H1 (cell line): ENCODE measurements around the gene IQSEC3. TPM values are rescaled to one million over a fixed set of nuclear protein-coding genes. Genes with fewer than 3 reads are reported as not detected.

Experiments
- CTCF ChIA-PET: fragments of 300-600 bp; sonication (Branson Sonifier 250); formaldehyde crosslinking; loops from one replicate; lab custom pipeline; 2021; ENCODE audit not compliant: partially characterized antibody; lab: Charles Lee
- POLR2A ChIA-PET: fragments of 300-600 bp; sonication (Branson Sonifier 250); formaldehyde crosslinking; loops from one replicate; lab custom pipeline; 2021; ENCODE audit warnings: inconsistent platforms; ENCODE audit not compliant: partially characterized antibody; lab: Charles Lee
- DNase-seq, 2 experiments: peaks; one replicate each; pipeline versions ENCODE4 v3.0.0 to v3.0.0-alpha.2; 2010 to 2022; ENCODE audit warnings: low spot score in 2 of 2, low read depth in 1 of 2, mixed read lengths in 1 of 2
- FAIRE-seq: peaks from 2 replicates; lab custom pipeline; 2011; peaks lifted over from hg19 to GRCh38; lab: Jason Lieb, UNC
- H2AFZ ChIP-seq: 2 replicates; pipeline ENCODE4 v1.8.1; 2012; ENCODE audit warnings: low read length, inconsistent platforms
- H2AK5ac ChIP-seq: 2 replicates; pipeline ENCODE4 v1.6.1; 2013; ENCODE audit warnings: low read depth, low read length
- H2BK120ac ChIP-seq: replicated peaks from 2 replicates; pipeline ENCODE3; 2013; ENCODE audit warnings: low read depth, low read length, inconsistent platforms
- H2BK12ac ChIP-seq: 2 replicates; pipeline ENCODE4 v1.6.1; 2013; ENCODE audit warnings: low read depth, low read length
- H2BK15ac ChIP-seq: 2 replicates; pipeline ENCODE4 v1.6.1; 2013; ENCODE audit warnings: low read length
- H2BK20ac ChIP-seq: 2 replicates; pipeline ENCODE4 v1.6.1; 2013; ENCODE audit warnings: low read length
- H2BK5ac ChIP-seq: 2 replicates; pipeline ENCODE4 v1.6.1; 2013; ENCODE audit warnings: low read depth, low read length
- H3K14ac ChIP-seq: 2 replicates; pipeline ENCODE4 v1.6.1; 2013; ENCODE audit warnings: inconsistent platforms; ENCODE audit not compliant: insufficient read length
- H3K18ac ChIP-seq: 2 replicates; pipeline ENCODE4 v1.6.1; 2013; ENCODE audit warnings: low read length; ENCODE audit errors: extremely low read depth
- H3K23ac ChIP-seq: 2 replicates; pipeline ENCODE4 v1.6.1; 2013; ENCODE audit warnings: inconsistent platforms; ENCODE audit not compliant: insufficient read length
- H3K23me2 ChIP-seq: 2 replicates; pipeline ENCODE4 v1.6.1; 2013; ENCODE audit warnings: low read depth, low read length
- H3K27ac ChIP-seq: 2 replicates; pipeline ENCODE4 v1.6.1; 2011; ENCODE audit warnings: low read depth, low read length, inconsistent platforms
- H3K27me3 ChIP-seq, 4 experiments: replicated peaks in 1 of 4; 1 replicate in 1 of 4; 2 replicates in 3 of 4; pipeline versions ENCODE4 v1.6.1 to v1.8.1; 2011 to 2013; ENCODE audit warnings: low read length in 3 of 4, mild to moderate bottlenecking in 3 of 4, inconsistent platforms in 2 of 4, mixed read lengths in 2 of 4, moderate library complexity in 1 of 4; ENCODE audit not compliant: control insufficient read depth in 3 of 4, insufficient read depth in 3 of 4; ENCODE audit errors: extremely low read depth in 1 of 4
- H3K36me3 ChIP-seq, 4 experiments: 2 replicates each; pipeline versions ENCODE4 v1.6.1 to v1.8.1; 2011 to 2013; ENCODE audit warnings: mild to moderate bottlenecking in 4 of 4, low read length in 3 of 4, moderate library complexity in 2 of 4, control low read depth in 1 of 4, inconsistent platforms in 1 of 4; ENCODE audit not compliant: insufficient read depth in 4 of 4, control insufficient read depth in 2 of 4
- H3K4ac ChIP-seq: replicated peaks from 2 replicates; pipeline ENCODE3; 2013; ENCODE audit warnings: low read length, low read depth, mixed read lengths, inconsistent platforms; ENCODE audit not compliant: insufficient read length
- H3K4me1 ChIP-seq, 4 experiments: replicated peaks in 1 of 4; 1 replicate in 1 of 4; 2 replicates in 3 of 4; pipeline versions ENCODE4 v1.6.1 to v1.8.1; 2011 to 2013; ENCODE audit warnings: low read length in 3 of 4, inconsistent platforms in 2 of 4, mixed read lengths in 1 of 4; ENCODE audit not compliant: insufficient read depth in 4 of 4, control insufficient read depth in 3 of 4
- H3K4me2 ChIP-seq, 2 experiments: 2 replicates each; pipeline versions ENCODE4 v1.6.1 to v1.8.1; 2011 to 2013; ENCODE audit warnings: low read depth in 2 of 2, low read length in 2 of 2, control low read depth in 1 of 2, inconsistent platforms in 1 of 2, mild to moderate bottlenecking in 1 of 2; ENCODE audit not compliant: insufficient read depth in 1 of 2
- H3K4me3 ChIP-seq, 4 experiments: fragments of 200-600, 300-600 bp in 1 of 4; sonication (generic), shearing (Covaris generic), sonication (Bioruptor Twin) in 1 of 4; 2 replicates each; pipeline versions ENCODE4 v1.5.1 to v1.8.1; 2011 to 2016; ENCODE audit warnings: low read length in 4 of 4, low read depth in 3 of 4, control low read depth in 2 of 4, inconsistent platforms in 2 of 4, mild to moderate bottlenecking in 2 of 4, mixed read lengths in 1 of 4, moderate library complexity in 1 of 4; ENCODE audit not compliant: insufficient read depth in 2 of 4; ENCODE audit errors: extremely low read depth in 1 of 4
- H3K56ac ChIP-seq: replicated peaks from 2 replicates; pipeline ENCODE3; 2013; ENCODE audit warnings: low read depth, mild to moderate bottlenecking, mixed read lengths, low read length, inconsistent platforms; ENCODE audit not compliant: insufficient read length
- H3K79me1 ChIP-seq: 2 replicates; pipeline ENCODE4 v1.6.1; 2013; ENCODE audit warnings: low read depth, low read length, control low read depth
- H3K79me2 ChIP-seq, 2 experiments: 2 replicates each; pipeline versions ENCODE4 v1.6.1 to v1.8.1; 2012 to 2013; ENCODE audit warnings: low read length in 2 of 2, mild to moderate bottlenecking in 2 of 2, inconsistent platforms in 1 of 2; ENCODE audit not compliant: insufficient read depth in 2 of 2, control insufficient read depth in 1 of 2
- H3K9ac ChIP-seq, 4 experiments: replicated peaks in 1 of 4; 1 replicate in 1 of 4; 2 replicates in 3 of 4; pipeline versions ENCODE4 v1.6.1 to v1.8.1; 2011 to 2013; ENCODE audit warnings: low read depth in 3 of 4, low read length in 3 of 4, control low read depth in 2 of 4, mild to moderate bottlenecking in 2 of 4, moderate library complexity in 2 of 4, inconsistent platforms in 1 of 4; ENCODE audit errors: extremely low read depth in 1 of 4
- H3K9me3 ChIP-seq, 2 experiments: 2 replicates each; pipeline versions ENCODE4 v1.6.1 to v1.8.1; 2012 to 2013; ENCODE audit warnings: mild to moderate bottlenecking in 2 of 2, moderate library complexity in 2 of 2, control low read depth in 1 of 2, inconsistent platforms in 1 of 2, low read depth in 1 of 2, low read length in 1 of 2, mixed read lengths in 1 of 2; ENCODE audit not compliant: insufficient read depth in 2 of 2
- H4K20me1 ChIP-seq, 2 experiments: replicated peaks in 1 of 2; 2 replicates each; pipeline versions ENCODE3 to v1.8.1; 2011 to 2013; ENCODE audit warnings: inconsistent platforms in 2 of 2, low read length in 2 of 2, mild to moderate bottlenecking in 1 of 2; ENCODE audit not compliant: insufficient read depth in 2 of 2, control insufficient read depth in 1 of 2
- H4K5ac ChIP-seq: 2 replicates; pipeline ENCODE4 v1.6.1; 2013; ENCODE audit warnings: low read length, low read depth, mixed read lengths, inconsistent platforms; ENCODE audit not compliant: insufficient read length
- H4K8ac ChIP-seq: 2 replicates; pipeline ENCODE4 v1.8.0; 2013; ENCODE audit warnings: mild to moderate bottlenecking, moderate library complexity, low read length, inconsistent platforms; ENCODE audit not compliant: insufficient read depth; ENCODE audit errors: extremely low read depth
- H4K91ac ChIP-seq: replicated peaks from 2 replicates; pipeline ENCODE3; 2013; ENCODE audit warnings: low read length, mixed read lengths, inconsistent platforms; ENCODE audit not compliant: insufficient read length
- CHD1 ChIP-seq: IDR thresholded peaks from 2 replicates; pipeline ENCODE4 v1.6.1; 2012; ENCODE audit warnings: low read depth, low read length, improper control_type of control experiment
- EGR1 ChIP-seq: IDR thresholded peaks from 2 replicates; pipeline ENCODE4 v1.6.1; 2011; ENCODE audit warnings: low read depth, low read length, borderline replicate concordance
- HDAC2 ChIP-seq, 2 experiments: fragments of 300-600 bp in 1 of 2; sonication (generic) in 1 of 2; IDR thresholded peaks; 2 replicates each; pipeline ENCODE4 v1.6.1; 2011 to 2012; ENCODE audit warnings: low read depth in 2 of 2, low read length in 2 of 2, mild to moderate bottlenecking in 2 of 2, moderate library complexity in 2 of 2, borderline replicate concordance in 1 of 2, inconsistent platforms in 1 of 2
- HDAC6 ChIP-seq: IDR thresholded peaks from one replicate; pipeline ENCODE4 v1.7.1; 2012; ENCODE audit warnings: low read depth, mild to moderate bottlenecking, inconsistent platforms, low read length, moderate library complexity
- JUN ChIP-seq: IDR thresholded peaks from 2 replicates; pipeline ENCODE4 v1.6.1; 2011; ENCODE audit warnings: low read depth, mild to moderate bottlenecking, improper control_type of control experiment, low read length
- JUND ChIP-seq: IDR thresholded peaks from 2 replicates; pipeline ENCODE4 v1.6.1; 2011; ENCODE audit warnings: mild to moderate bottlenecking, improper control_type of control experiment, low read length
- MAX ChIP-seq: IDR thresholded peaks from 2 replicates; pipeline ENCODE4 v1.6.1; 2012; ENCODE audit warnings: inconsistent platforms
- PHF8 ChIP-seq: fragments of 200-600 bp; sonication (generic); conservative IDR thresholded peaks from 2 replicates; pipeline ENCODE4 v1.7.1; 2012; ENCODE audit warnings: low read depth, mild to moderate bottlenecking, inconsistent platforms, low read length, moderate library complexity
- POLR2A ChIP-seq, 2 experiments: IDR thresholded peaks; 1 replicate in 1 of 2; 2 replicates in 1 of 2; pipeline ENCODE4 v1.6.1; 2011; ENCODE audit warnings: low read depth in 2 of 2, low read length in 2 of 2, mild to moderate bottlenecking in 2 of 2; ENCODE audit errors: control extremely low read depth in 1 of 2
- RAD21 ChIP-seq, 2 experiments: IDR thresholded peaks in 1 of 2; conservative IDR thresholded peaks in 1 of 2; 2 replicates each; pipeline ENCODE4 v1.6.1; 2011; ENCODE audit warnings: low read depth in 2 of 2, low read length in 2 of 2, improper control_type of control experiment in 1 of 2, inconsistent platforms in 1 of 2, mild to moderate bottlenecking in 1 of 2, moderate library complexity in 1 of 2
- SIRT6 ChIP-seq: IDR thresholded peaks from one replicate; pipeline ENCODE4 v1.7.1; 2012; ENCODE audit warnings: low read length, inconsistent platforms
- SP4 ChIP-seq: IDR thresholded peaks from 2 replicates; pipeline ENCODE4 v1.6.1; 2012; ENCODE audit warnings: low read length, inconsistent platforms
- TAF1 ChIP-seq: IDR thresholded peaks from 2 replicates; pipeline ENCODE4 v1.6.1; 2011; ENCODE audit warnings: mild to moderate bottlenecking, low read depth, low read length
- WGBS, 2 experiments: shearing (Covaris generic) in 1 of 2; methylation state at CpG; one replicate each; pipeline versions ENCODE4 v1.1.6 to v1.1.7; 2013 to 2015; ENCODE audit warnings: low lambda C conversion rate in 2 of 2, mixed read lengths in 2 of 2, inconsistent platforms in 1 of 2, low coverage in 1 of 2, missing lambda C conversion rate in 1 of 2; ENCODE audit not compliant: insufficient replicate concordance in 2 of 2, insufficient coverage in 1 of 2, insufficient read length in 1 of 2; ENCODE audit errors: extremely low coverage in 1 of 2, missing lambda C conversion rate in 1 of 2; 5-methylcytosine and 5-hydroxymethylcytosine counted together
- polyA plus RNA-seq, 7 experiments: library from polyadenylated mRNA; depleted of rRNA in 3 of 7; stranded (reverse) in 5 of 7; unstranded in 2 of 7; fragments of >200 nt in 5 of 7; fragments of 200-250 nt in 2 of 7; gene quantifications; 1 replicate in 5 of 7; 2 replicates in 1 of 7; 4 replicates in 1 of 7; pipeline versions ENCODE4 v1.2.1 to v1.2.3, GENCODE V29; 2011 to 2013; ENCODE audit warnings: missing spikeins in 2 of 7, mixed read lengths in 2 of 7
- total RNA-seq: library from RNA; stranded (reverse); fragmentation: NEBNext Ultra II Directional; extraction: Animal tissue kit (Norgen Biotek cat#: 25700); gene quantifications from 2 replicates; pipeline ENCODE4 v1.2.1, GENCODE V29; 2021

The IQSEC3 gene
- total and polyA plus RNA-seq, 2 of the 8 experiments (the other 6 are each of a cell fraction or from before 2014, with no cell fraction given) = 1.2 to 3.1 TPM

GRCh38 chr12:106118-106591 lies 39.6 kb downstream of the IQSEC3 start:
- Histone ChIP-seq H3K27ac (no peak overlapping the region), H3K4me1 (peaks cover 0 to 17% (median 9%) of the 10 kb centered on the region in 4 experiments; a peak in 6 of 7 replicates), H2BK12ac (no peak overlapping the region; the same call in 1 of the 2 replicates), H3K4me3 (no peak overlapping the region), H4K20me1 (no peaks in the 10 kb centered on the region), H3K14ac (no peak overlapping the region), H3K56ac (no peak overlapping the region), H4K8ac (no peak overlapping the region), H2BK15ac (0 out of 2 replicates have a peak overlapping the region, but pooled peaks have one; percentile 76), H2AFZ (no peak overlapping the region), H4K5ac (no peak overlapping the region), H3K4me2 (no peak overlapping the region), H4K91ac (no peak overlapping the region), H3K18ac (peak overlapping the region; percentile 29; the same call in 1 of the 2 replicates), H2BK20ac (no peak overlapping the region), H3K27me3 (no peaks in the 10 kb centered on the region; a peak in 1 of 7 replicates), H3K9ac (no peak overlapping the region), H2BK120ac (no peak overlapping the region), H2BK5ac (no peak overlapping the region), H3K9me3 (no peaks in the 10 kb centered on the region), H2AK5ac (no peak overlapping the region), H3K36me3 (no peaks in the 10 kb centered on the region), H3K79me2 (no peaks in the 10 kb centered on the region), H3K23me2 (no peaks in the 10 kb centered on the region; the same call in 1 of the 2 replicates), H3K23ac (no peak overlapping the region), H3K79me1 (no peaks in the 10 kb centered on the region), H3K4ac (no peak overlapping the region)
- POLR2A ChIA-PET = interaction anchor here (1.3 to 2.5 kb wide), 5 partner anchors 10 to 283 kb away, joined by 3 to 7 read pairs (median 3); partner anchors contain the start of gene KDM5A
- CTCF ChIA-PET = interaction anchor here (0.6 to 5.5 kb wide), 25 partner anchors 10 to 1525 kb away, joined by 3 to 50 read pairs (median 5); no protein-coding TSS in a partner anchor
- 62% methylated on average over 5 of the region's 5 CpGs; no CpG with 5 or more reads in 1 of the 2 experiments for WGBS, 2 experiments
- FAIRE-seq (peak; percentile 88), DNase-seq (no peak)
- no peak for TF ChIP-seq SP4
- no peak for TF ChIP-seq EGR1
- no peak for TF ChIP-seq CHD1
- TF ChIP-seq JUND = no peak
- no peak for TF ChIP-seq PHF8
- TF ChIP-seq MAX = peak; percentile 55; the same call in 1 of the 2 replicates
- no peak for TF ChIP-seq SIRT6
- 0 out of 4 replicates have a peak, but pooled peaks of 1 of the 2 experiments have one; percentile 56 for TF ChIP-seq HDAC2 (IDR thresholded peaks at IDR 0.05; ENCODE audit: borderline replicate concordance in 1 of 2, low read depth in 2 of 2, low read length in 2 of 2)
- TF ChIP-seq RAD21 (IDR thresholded peaks at IDR 0.05 in 1 of 2, conservative IDR thresholded peaks at IDR 0.05 in 1 of 2; ENCODE audit: low read depth in 2 of 2, low read length in 2 of 2) = peak; percentile 54 to 56
- TF ChIP-seq TAF1 = no peak
- TF ChIP-seq JUN = no peak
- no peak for TF ChIP-seq HDAC6
- TF ChIP-seq POLR2A (IDR thresholded peaks at IDR 0.05; ENCODE audit: control extremely low read depth in 1 of 2, low read depth in 2 of 2, low read length in 2 of 2) = no peak
